Lung microvascular endothelial cell (primary cell): ENCODE data around the gene FADS6. TPM values are rescaled to one million over a fixed set of nuclear protein-coding genes. Genes with fewer than 3 reads are reported as not detected.

Experiments
- DNase-seq, 2 donors: peaks; one replicate each; pipeline versions ENCODE4 v3.0.0 to v3.0.0-alpha.2; 2010; ENCODE audit warnings: low read depth in 2 of 2
- total RNA-seq: library from RNA; depleted of rRNA; stranded (reverse); fragments of >200 nt; gene quantifications from 2 replicates; pipeline ENCODE4 v1.2.1, GENCODE V29; 2014

The FADS6 gene
- total RNA-seq, 1 donor from 2014 or later: not detected

DNA sequence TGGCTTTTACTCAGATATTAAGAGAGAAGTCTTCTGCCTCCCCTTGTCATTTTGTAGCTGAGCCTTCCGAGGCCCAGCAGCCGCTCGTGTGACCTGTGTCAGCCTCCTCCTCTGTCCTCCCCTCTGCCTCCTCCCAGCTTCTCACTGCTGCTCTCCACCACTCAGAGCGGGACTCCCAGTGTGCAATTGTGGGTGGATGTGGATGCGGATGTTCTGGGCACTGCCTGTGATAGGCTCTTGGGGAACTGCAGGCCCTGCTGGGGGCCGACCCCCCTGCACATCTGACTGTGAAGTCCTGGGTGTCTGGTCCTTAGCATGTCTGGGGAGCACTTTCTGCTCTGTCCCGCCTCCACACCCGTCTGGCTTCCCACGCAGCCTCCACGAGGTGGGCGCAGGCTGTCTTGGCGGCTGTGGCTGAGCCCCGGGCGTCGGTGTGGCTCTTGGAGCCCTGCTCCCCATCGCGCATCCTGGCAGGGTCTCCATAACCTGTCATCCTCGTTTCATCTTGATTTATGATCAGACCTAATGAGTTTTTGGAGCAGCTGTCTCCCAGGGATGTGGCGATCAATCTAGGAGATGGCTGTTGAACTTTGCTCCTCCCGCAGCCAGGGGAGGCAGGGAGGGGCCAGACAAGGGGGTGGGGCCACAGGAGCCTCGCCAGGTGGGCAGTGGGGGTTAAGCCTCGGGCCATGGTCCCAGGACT lies 61.8 kb downstream of the FADS6 start:
- no peak for DNase-seq

GRCh38 chr17:74830861-74831260 lies 62.6 kb downstream of the FADS6 start:
- no peak for DNase-seq

GRCh38 chr17:74827800-74828199 lies 65.6 kb downstream of the FADS6 start:
- no peak for DNase-seq

Other genes starting within 250 kb of the FADS6 start
- gene CD300LF, start 180.7 kb downstream of the FADS6 start, total RNA-seq: not detected in 2 replicates
- gene RAB37, start 156.4 kb downstream of the FADS6 start, total RNA-seq: 0.20 and 0.22 TPM in 2 replicates
- 4.4 and 4.6 TPM in 2 replicates for gene NHERF1, start 145.0 kb downstream of the FADS6 start, total RNA-seq
- 15.5 and 20.0 TPM in 2 replicates for gene NAT9, start 117.3 kb downstream of the FADS6 start, total RNA-seq
- under 0.01 TPM in 2 replicates for gene GRIN2C, start 33.7 kb downstream of the FADS6 start, total RNA-seq
- 12.9 and 41.2 TPM in 2 replicates for gene FDXR, start 20.6 kb downstream of the FADS6 start, total RNA-seq
- gene USH1G, start 29.6 kb upstream of the FADS6 start, total RNA-seq: not detected in 2 replicates
- not detected in 2 replicates for gene OTOP2, start 30.6 kb upstream of the FADS6 start, total RNA-seq
- not detected in 2 replicates for gene OTOP3, start 42.3 kb upstream of the FADS6 start, total RNA-seq
- gene HID1, start 79.1 kb upstream of the FADS6 start, total RNA-seq: 21.4 and 44.8 TPM in 2 replicates
- 5.0 and 5.7 TPM in 2 replicates for gene CDR2L, start 94.0 kb upstream of the FADS6 start, total RNA-seq
- 17.9 and 19.4 TPM in 2 replicates for gene MRPL58, start 119.0 kb upstream of the FADS6 start, total RNA-seq
- 156 and 219 TPM in 2 replicates for gene ATP5PD, start 153.3 kb upstream of the FADS6 start, total RNA-seq
- 9.2 and 11.9 TPM in 2 replicates for gene KCTD2, start 153.6 kb upstream of the FADS6 start, total RNA-seq
- 2.0 and 3.9 TPM in 2 replicates for gene SLC16A5, start 194.3 kb upstream of the FADS6 start, total RNA-seq
- 2.4 and 2.8 TPM in 2 replicates for gene ARMC7, start 216.3 kb upstream of the FADS6 start, total RNA-seq
- 34.7 and 38.7 TPM in 2 replicates for gene NT5C, start 238.1 kb upstream of the FADS6 start, total RNA-seq